NAMALWA (cell line): Measurements from ENCODE around the gene LRRC4C.

ENCODE experiments used
- DNase-seq: peaks from one replicate; pipeline ENCODE4 v3.0.0-alpha.2; 2015; ENCODE audit warnings: low spot score

The LRRC4C gene

DNA sequence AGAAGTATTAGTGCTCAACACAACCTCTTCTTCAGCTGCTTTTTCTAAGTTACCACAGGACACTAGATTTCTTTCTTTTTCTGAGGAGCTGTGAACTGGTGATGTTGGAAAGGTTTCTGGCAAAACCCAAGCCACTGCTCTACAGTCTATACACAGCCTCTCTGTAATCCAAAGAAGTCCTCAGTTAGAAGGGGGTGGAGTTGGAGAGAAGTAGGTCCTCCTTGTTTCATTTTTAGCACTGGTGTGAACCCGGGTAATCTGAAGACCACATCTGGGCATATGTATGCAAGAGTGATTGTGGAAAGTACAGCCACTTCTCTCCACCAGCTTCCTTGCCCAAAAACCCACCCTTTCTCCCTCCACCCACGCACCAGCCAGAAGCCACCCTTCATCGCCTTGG is 1168.1 kb downstream of the LRRC4C start:
- DNase-seq, result no peak

DNA sequence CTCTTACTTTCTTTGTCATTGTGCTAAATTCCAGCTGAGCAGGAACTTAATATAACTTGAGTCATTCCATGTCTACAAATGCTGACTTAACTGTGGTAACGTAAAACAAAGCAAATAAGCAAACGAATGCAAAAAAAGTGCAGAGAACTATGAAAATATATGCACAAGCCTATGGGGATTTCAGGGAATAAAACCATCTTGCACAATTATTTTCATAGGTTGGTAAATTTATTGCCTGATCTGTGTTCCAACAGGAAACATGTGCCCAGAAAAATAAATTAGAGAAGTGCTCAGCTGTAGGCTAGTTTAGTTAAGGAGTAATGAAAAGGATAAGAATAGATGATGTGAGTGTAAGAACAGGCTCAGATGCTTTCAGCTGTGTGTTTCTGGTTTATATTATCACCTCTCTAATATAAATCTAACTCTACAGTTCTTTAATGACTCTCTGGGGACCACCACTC is 1169.3 kb downstream of the LRRC4C start:
- no peak for DNase-seq

DNA sequence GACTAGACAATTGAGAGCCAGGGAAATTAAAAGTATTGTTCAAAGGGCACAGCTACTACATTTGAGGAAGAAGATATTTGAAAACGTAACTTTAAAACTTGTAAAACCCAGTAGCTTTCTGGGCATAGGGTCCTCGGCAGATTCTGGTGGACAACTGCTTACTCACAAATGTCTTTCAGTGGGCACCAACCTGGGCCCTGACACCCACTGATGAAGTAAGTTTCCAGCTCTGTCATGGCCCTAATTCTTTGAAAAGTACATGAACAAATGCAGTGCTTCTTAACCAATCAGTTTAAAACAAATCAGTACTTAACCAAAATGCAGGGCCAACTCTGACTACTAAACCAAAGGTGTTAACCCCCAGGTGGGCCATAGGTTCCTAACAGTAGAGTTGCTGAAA is 1170.1 kb downstream of the LRRC4C start:
- no peak for DNase-seq

GRCh38 chr11:40287916-40288803 is 1171.3 kb downstream of the LRRC4C start:
- DNase-seq, result no peak

DNA sequence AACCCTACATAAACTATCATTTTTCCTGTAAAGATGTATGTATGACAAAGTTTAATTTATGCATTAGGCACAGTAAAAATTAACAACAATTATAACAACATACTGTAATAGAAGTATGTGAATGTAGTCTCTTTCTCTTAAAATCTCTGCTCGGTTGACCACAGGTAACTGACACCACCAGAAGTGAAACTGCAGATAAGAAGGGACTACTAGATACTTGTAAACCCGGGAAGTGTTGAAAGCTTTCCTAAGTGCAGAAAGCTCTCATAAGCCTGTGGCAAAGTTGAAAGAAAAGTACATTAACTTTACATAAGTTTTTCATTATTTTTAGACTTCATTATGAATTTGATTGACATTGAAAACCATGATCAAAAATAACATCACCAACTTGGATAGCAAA is 1173.3 kb downstream of the LRRC4C start:
- DNase-seq, result no peak

DNA sequence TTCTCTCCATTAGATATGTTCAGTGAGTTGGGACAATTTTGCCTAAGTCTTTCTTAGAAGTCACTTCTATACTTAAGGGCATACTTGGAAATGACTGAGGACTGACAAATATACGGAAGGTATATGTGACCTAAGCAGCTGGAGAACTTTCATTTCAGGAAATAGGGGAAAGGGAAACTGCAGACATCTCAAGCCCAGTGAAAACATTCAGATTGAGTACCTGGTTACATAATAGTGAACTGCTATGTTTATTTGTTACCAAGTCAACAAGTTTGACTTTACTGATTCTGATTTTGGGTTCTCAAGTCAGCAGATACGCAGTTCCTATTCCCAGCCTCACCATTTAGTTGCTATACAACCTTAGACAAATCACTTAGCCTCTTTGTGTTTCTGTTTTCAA is 1173.9 kb downstream of the LRRC4C start:
- DNase-seq, result no peak

DNA sequence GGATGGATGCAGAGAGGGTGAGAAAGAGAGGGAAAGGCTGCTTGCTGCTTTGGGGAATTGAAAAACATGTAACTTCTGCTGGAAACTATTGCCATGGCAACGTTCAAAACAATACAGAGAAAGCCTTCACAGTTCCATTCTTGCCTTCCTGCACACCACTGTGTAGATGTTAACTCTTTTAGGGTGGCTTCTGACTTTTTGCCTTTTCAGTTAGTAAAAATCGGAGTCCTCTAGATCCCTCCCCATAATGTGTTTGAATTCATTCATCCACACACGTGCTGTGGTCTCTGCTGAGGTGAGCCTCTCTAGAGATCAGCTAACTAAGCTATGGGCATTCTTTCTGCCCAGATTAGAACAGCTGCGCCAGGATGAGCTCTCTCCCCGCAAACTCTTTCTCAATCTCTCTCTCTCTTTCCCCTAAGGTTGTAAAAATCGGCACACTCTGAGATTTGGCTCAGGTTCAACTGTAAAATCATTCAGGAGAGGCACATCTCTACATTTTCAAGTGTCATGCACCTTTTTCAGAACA is 1178.3 kb downstream of the LRRC4C start:
- DNase-seq, result peak; percentile 3

DNA sequence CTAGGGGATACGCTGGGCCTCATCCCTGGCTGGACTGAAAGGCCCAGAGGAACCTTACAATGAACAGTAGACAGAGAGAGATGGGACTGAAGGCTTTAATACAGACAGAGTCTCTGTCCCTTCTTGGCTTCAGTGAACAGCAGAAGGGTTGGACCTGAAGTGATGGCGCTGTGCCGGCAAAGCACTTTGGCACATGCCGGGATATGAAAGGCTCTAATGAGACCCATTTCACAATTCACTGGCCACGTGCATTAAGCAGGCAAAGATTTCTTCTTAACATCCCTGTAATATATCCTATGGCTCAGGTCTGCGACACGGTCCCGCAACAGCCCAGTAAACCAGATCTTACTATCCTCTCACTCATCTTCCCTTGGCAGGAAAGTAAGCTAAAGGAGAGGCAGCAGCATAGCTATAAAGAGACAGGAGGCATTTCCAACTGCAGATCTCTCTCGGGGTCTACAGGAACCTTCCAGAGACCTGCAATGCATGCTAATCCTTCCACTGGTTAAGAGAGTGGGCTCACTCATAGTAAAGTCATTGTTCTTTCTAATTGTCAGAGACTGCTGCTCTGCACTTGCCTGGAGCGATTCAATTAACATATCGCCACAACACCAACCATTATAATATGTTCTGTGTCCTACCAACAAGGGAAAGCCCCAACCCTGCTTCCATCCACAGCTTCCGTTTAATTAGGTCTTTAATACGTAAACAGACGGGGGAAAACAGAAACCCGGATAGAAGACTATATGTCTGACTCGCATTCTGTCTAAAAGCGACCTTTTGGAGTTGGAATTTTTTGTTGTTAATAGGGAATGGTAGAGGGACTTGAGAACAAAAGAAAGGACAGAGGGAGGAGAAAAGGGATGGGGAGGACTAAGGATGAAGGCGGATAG is 1179.0 kb downstream of the LRRC4C start:
- no peak for DNase-seq

DNA sequence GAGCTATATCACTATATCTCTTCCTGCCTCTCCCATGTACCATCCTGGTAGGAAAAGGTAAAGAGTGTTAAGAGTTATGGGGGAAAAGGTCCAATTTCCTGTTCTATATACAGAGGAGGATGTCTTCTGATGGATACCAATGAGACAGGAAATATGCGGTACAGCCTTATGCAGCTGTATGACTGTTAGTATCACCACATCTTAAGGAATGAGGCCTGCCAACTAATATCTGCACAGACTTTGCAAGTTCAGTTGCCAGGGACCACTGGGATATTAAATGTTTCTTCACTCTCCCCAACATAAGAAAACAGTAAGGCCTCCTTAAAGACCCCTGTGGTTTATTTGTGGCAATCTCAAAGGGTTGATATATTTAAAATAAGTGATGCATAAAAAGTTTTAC is 1182.5 kb downstream of the LRRC4C start:
- no peak for DNase-seq

DNA sequence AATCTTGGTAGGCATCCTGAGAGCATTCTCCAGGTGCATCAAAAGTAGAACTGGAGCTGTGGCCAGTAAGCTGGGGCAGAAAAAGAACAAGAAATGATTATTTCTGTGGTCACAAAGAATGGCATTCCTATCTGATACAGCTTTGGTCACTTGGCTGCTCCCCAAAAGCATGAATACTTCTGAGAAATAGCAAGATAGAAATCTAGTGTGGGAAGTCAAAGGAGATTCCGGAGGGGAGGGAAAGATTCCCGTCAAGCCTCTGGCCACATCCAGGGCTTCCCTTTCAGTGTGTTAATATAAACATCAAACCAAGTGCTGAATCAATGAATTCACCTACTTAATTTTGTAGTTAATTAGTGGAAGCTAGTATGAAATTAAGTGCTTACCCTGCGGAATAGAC is 1185.4 kb downstream of the LRRC4C start:
- no peak for DNase-seq

DNA sequence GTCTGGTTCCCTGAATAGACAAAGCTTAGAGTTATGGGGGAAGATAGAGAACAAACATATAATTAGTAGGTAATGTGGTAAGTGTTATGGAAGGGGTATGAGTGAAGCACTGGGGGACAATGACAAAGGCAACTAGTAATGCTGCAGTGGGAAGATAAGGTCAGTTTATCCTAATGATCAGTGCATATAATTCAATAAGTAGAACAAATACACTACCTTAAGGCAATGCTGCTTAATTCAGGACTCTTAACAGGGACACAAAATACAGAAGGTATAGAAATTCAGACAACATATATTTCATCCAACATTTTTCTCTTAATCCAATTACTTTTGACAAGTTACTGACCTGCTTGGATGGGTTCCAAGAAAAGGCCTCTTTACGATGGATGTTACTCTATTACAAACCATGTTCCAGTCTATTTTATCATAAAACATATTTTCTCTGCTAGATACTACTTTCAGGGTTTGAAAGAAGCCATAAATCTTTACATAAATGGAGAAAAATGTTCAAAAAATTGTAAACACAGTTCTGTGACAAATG is 1186.2 kb downstream of the LRRC4C start:
- DNase-seq, result no peak

GRCh38 chr11:40271361-40271760 is 1188.1 kb downstream of the LRRC4C start:
- DNase-seq, result no peak

GRCh38 chr11:40269865-40270264 is 1189.6 kb downstream of the LRRC4C start:
- DNase-seq, result no peak

GRCh38 chr11:40268551-40268950 is 1190.9 kb downstream of the LRRC4C start:
- DNase-seq, result no peak

DNA sequence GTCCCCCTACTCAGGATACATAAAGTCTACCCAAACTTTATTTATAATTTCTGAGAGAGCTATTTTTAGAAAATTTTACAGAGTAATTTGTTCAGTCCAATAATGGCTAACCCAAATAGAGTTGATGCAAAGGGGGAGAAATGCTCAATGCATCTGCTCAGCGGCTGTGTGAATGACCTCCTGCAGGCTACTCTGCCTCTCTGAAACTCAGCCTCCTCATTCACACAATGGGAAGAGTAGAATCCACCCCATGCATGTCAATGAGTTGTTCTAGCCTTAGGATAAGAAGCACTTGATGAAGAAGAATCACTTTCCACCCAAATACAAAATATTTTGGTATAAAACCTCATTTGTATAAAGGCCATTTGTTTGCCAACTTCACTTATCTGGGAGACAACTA is 1204.0 kb downstream of the LRRC4C start:
- no peak for DNase-seq

DNA sequence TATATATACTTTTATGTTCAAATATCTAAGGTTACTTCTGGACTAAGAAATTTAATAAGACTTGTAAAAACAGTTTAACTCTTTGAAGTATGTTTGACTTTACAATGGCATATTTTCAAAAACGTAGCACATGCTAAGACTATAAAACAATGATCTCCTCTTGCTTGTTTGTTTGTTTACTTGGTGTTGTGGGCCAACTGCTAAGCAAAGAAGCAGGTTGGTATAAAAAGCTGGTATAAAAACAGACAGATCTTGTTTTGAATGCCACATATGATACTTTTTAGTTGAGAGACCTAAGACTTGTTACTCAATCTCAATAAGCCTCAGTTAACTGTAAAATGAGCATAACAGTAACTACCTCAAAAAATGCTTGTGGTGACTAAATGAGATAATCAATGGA is 1206.3 kb downstream of the LRRC4C start:
- no peak for DNase-seq

DNA sequence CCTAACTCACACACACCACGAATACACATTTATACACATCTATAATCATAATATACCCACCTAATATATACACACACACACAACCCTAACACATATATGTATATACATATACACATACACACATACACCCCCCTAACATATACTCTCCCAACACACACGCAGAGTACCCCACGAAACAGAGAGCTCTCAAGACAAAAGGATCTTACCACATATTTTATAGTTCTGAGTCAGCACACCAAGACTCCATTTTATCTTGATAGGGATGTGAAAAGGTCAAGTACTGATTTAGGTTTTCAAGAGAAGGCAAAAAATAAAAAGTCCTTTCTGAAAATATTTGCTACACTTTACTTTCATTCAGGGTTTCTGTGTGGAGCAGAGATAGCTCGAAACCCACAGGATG is 1207.2 kb downstream of the LRRC4C start:
- no peak for DNase-seq

GRCh38 chr11:40246983-40247382 is 1212.5 kb downstream of the LRRC4C start:
- no peak for DNase-seq

DNA sequence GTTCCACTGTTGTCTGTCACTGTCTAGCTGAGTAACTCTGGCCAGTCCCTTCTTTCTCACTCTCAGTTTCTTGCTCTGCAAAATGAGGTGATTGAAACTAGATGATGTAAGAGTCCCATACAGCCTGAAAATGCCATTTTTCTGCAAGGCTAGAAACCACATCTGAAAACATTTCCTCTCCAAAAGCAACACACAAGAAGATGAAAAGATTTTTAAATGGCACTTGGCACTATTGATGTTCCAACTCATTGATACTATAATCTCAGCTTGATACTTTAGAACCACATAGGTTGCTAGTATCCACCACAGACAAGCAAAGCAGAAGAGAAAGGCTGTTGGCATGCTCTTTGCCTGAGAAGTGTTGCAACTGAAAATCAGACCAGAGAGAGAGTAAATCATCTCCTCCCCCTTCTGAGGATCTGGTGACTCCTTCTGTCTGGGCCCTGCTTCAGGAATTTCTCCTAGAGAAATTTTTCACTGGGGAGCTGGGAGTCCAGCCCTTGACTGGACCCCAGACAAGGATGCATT is 1217.9 kb downstream of the LRRC4C start:
- no peak for DNase-seq

DNA sequence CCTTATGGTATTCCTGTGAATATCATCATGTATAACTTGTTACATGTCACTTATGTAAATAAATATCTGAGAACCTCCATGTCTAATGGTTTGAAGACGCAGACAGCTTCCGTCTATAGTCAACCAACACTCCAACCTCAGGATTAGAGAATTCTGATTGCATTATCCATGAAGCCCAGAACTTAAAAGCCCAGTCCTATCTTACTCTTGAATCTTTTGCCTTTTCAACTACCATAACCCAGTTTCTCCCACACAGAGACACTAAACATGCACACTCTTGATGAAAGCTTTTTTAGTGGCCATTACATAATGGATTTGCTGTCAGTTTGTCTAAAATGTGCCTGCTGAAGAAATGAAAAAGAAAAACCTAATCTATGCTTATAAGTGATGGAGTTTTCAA is 1219.2 kb downstream of the LRRC4C start:
- no peak for DNase-seq

DNA sequence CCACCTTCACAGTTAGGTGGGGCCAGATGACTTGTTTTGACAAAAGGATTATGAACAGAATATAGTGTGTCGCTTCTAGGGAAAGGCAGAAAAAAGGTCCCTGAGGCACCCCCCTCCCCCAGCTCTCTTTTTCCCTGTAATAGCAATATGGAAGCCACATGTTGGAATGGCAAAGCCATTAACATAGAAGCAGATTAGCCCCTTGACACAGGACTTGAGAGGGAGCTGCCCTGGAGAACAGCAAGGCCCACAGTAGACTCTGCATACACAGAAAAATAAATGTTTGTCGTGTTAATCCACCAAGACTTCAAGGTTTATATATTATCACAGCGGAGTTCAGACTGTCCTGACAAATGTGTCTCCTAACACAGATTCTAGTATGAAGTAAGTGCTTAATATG is 1222.9 kb downstream of the LRRC4C start:
- DNase-seq, result no peak

DNA sequence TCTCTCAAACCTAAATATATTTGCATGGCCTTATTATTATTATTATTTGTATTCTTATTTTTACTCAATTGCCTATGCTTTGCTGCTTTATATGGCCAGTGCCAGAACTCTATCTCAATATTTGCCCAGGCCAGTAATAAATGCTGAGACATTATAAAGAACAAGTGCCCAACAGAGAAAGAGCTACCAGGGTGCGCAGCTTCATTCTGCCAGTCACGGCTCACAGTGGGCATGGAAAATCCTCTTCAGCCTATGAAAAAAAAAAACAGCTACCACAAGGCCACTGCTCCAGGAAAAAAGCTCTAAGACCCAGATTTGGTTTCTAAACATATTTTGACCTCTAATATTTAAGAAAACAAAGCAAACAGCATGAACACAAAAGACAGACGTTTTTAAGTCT is 1223.6 kb downstream of the LRRC4C start:
- no peak for DNase-seq
